WTC11 (cell line): ENCODE data around the gene SETD7.

Experiments used
- ARID4B ChIP-seq: sonication (generic); formaldehyde crosslinking; IDR thresholded peaks from 2 replicates; pipeline ENCODE4 v1.8.0; 2023; ENCODE audit warnings: missing genetic modification reagents, mild to moderate bottlenecking, borderline replicate concordance
- CTCF ChIP-seq: fragments of 200-600 bp; IDR thresholded peaks from 2 replicates; pipeline ENCODE4 v1.8.0; 2022; ENCODE audit warnings: antibody characterized with exemption
- ETV6 ChIP-seq: sonication (generic); formaldehyde crosslinking; IDR thresholded peaks from 2 replicates; pipeline ENCODE4 v1.8.1; 2022; ENCODE audit warnings: mild to moderate bottlenecking, missing genetic modification reagents
- FOXK1 ChIP-seq: sonication (generic); formaldehyde crosslinking; IDR thresholded peaks from 2 replicates; pipeline ENCODE4 v1.8.0; 2022; ENCODE audit warnings: mild to moderate bottlenecking, moderate library complexity, missing genetic modification reagents
- NFE2L1 ChIP-seq: sonication (generic); formaldehyde crosslinking; IDR thresholded peaks from 2 replicates; pipeline ENCODE4 v1.8.1; 2023; ENCODE audit warnings: missing genetic modification reagents
- NR2C2 ChIP-seq: sonication (generic); formaldehyde crosslinking; IDR thresholded peaks from 2 replicates; pipeline ENCODE4 v1.8.0; 2022; ENCODE audit warnings: mild to moderate bottlenecking, missing genetic modification reagents
- ZNF512 ChIP-seq: sonication (generic); formaldehyde crosslinking; IDR thresholded peaks from 2 replicates; pipeline ENCODE4 v1.8.1; 2022; ENCODE audit warnings: missing genetic modification reagents, borderline replicate concordance

- TF ChIP-seq ZNF512 (no peak), CTCF (no peak), ARID4B (CRISPR knock-in tag) (no peak), NFE2L1 (CRISPR knock-in tag) (no peak), NR2C2 (CRISPR knock-in tag) (no peak), FOXK1 (no peak), ETV6 (CRISPR knock-in tag) (no peak)
Observed at GRCh38 chr4:139602776-139603360, 46.8 kb upstream of the SETD7 start.
